Gastrocnemius medialis (tissue), 4 donors: ENCODE results near the gene C2CD3.

ENCODE experiments used
- CTCF ChIP-seq, 5 experiments: fragments of 450-650 bp in 3 of 5; fragments of 200-600 bp in 2 of 5; sonication (generic) in 2 of 5; IDR thresholded peaks in 4 of 5; conservative IDR thresholded peaks in 1 of 5; 1 replicate in 4 of 5; 2 replicates in 1 of 5; pipeline ENCODE4 v1.5.1; 2016 to 2019; ENCODE audit warnings: antibody characterized with exemption in 5 of 5, mild to moderate bottlenecking in 3 of 5, moderate library complexity in 3 of 5
- POLR2A ChIP-seq, 2 donors: fragments of 450-650 bp; IDR thresholded peaks; one replicate each; pipeline ENCODE4 v1.6.1; 2017; ENCODE audit warnings: antibody characterized with exemption in 2 of 2, mild to moderate bottlenecking in 2 of 2, moderate library complexity in 2 of 2

GRCh38 chr11:73988227-73988626 is 182.6 kb downstream of the C2CD3 start:
- TF ChIP-seq POLR2A (IDR thresholded peaks at IDR 0.05) (no peak), CTCF (IDR thresholded peaks at IDR 0.05 in 4 of 5, conservative IDR thresholded peaks at IDR 0.05 in 1 of 5) (no peak)
